Inferior parietal cortex (tissue), 1 donor: ENCODE data around the gene KCNB1.

Source experiments
- DNase-seq: peaks from one replicate; pipeline ENCODE4 v3.0.0-alpha.2; 2016; ENCODE audit errors: extremely low spot score

The KCNB1 gene

DNA sequence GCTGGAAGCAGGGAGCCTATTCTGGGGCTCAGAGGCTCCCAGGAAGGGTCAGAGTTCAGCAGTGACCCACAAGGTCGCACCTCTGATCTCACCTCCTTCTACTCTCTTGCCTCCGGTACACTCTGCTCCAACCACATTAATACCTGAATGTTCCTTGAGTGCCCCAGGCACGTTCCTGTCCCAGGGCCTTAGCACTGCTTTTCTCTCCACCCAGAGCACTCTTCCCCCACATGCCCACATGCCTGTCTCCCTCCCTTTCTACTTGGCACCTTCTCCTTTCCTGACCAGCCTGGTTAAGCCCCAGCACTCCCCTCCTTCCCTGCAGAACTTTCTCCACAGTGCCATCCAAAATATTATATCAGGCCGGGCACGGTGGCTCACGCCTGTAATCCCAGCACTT is 13.4 kb downstream of the KCNB1 start:
- DNase-seq: no peak

DNA sequence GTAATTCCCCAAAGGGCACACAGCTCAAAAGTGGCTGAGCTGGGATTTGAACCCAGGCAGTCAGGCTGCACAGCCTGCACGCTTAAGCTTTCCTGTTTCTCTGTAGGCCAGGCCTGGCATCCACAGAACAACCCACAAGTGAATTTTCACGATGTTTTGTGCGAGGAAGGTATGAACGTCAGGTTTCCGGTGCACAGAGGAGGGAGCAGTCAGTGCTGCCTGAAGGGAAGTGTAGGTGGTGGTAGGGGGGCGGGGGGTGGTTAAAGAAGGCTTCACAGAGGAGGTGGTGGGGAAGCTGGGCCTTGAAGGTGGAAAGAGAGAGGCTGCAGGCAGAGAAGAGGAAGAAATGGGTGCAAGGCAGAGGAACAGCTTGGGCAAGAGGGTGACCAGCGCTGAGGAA is 14.1 kb downstream of the KCNB1 start:
- no peak for DNase-seq

DNA sequence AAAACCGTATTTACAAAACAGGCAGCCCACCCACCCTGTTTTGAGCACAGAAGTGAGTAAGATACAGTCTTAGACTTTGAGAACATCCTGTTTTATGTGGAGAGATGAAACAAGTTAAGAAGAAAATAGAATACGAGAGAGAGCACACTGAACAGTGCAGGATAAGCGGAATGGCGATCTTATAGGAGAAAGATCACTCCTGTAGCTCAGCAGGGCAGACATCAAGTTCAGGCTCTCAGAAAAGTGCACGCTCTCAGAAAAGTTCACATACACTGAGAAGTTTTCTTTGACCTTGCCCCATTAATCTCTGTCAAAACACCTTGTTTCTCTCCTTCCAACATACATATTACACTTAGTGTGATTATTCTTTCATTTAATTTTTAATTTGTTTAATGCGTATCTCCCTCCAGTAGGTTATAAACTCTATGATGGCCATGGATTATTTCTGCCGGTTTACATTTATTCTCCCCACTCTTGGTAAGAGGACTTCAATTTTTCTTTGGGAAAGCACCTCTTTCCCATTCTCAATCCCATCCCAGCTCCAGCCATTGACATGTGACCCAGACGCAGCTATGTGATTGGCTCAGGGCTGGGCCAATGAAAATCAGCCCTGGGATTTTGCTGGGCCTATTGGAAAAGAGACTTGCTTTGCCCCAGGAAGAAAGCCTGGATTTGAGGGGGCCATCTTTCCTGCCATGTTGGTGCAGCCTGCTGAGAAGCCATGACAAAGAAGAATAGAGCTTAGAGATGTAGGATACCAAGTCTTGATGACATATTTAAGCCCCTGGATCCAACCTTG is 16.2 kb downstream of the KCNB1 start:
- DNase-seq: no peak

DNA sequence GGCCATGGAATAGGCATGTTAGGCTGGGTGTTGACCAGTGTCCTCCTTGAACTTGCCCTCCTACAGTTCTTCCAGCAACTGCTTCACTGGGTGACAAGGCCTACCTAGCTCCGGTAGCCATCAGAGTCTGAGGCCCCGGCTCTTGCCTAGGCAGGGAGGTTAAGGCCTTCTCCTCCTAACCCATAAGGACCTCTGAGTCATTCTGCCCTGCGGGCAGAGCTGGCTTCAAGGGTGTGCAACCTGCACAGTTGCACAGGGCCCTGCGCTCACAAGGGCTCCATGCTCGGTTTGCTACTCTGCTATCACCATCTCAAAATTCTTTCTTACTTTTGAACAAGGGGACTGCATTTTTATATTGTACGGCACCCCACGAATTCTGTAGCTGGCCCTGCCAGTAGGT is 17.9 kb downstream of the KCNB1 start:
- DNase-seq: no peak

DNA sequence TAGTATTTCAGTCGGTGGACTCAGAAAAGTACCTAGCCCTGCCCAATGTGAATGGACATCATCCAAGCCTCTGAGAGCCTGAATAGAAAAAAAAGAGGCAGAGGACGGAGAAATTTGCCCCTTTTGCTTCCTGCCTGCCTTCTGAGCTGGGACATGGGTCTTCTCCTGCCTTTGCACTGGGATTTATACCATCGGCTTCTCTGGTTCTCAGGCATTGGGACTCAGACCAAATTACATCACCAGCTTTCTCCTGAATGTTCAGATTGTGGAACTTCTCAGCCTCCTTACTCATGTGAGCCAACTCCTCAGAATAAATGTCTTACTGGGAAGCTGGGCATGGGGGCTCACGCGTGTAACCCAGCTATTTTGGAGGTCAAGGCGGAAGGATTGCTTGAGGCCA is 19.8 kb downstream of the KCNB1 start:
- DNase-seq: no peak

DNA sequence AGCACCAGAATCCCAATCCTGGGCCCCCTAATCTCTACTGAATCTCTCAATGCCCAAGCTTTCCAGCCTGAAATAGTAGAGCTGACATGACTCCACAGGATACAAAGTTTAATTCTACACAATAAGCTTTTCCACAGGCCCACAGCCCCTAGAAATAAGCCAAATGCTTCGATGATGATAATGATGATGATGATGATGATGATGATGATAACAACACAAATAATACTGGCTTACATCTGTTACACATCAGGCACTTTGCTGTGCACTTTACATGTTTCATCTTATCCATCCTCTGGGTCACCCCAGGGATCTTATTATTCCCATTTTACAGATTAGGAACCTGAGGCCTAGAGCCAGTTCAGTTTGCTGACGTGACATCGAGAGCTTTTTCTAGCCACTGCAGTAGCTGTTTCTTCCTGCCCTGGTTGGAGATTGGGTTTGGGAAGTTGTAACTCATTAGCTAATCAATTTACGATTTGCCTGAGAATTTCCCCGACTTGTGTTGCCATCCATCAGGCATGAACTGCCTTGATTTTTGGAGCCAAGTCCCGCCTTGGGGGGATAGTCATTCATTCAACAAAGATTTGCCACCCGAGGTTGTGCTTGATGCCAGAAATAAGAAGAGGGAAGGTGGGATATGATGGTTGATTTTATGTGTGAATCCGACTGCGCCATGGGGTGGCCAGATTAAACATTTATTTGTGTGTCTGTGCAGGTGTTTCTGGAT is 20.4 kb downstream of the KCNB1 start:
- no peak for DNase-seq

DNA sequence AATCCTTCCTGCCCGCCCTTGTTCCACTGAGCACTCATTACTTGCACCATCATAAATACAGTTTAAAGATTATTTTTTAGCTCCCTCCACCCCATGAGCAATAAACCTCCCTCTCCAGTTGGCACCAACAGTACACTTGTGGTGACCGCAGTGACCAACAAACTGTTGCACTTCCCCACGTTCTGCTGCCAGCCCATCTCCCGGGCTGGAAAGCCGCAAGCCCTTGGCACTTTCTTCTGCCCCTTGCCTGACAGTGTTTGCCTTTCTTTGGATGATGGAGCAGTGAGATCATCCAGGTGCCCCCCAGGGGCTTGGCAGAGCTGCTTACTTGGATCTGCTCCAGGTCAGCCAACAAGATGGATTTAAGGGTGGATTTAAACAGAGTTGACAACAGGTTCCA is 21.6 kb downstream of the KCNB1 start:
- DNase-seq: no peak

DNA sequence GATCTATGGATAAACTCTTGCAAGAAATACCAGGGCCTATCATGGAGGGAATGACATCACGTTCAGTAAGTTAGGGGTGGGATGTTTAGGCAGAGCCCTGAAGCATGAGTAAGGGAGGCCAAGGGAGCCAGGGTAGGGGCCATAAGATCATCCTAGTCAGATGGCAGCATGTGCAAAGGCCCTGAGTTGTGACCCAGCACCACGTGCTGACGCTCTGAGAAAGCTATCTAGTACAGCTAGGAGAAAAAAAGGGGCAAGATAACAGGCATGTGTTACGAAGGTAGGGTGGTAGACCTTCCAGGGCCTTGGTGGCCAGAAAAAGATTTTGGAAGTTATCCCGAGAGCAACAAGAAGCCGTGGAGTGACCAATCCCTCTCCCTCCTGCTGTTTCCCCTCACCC is 22.3 kb downstream of the KCNB1 start:
- no peak for DNase-seq

DNA sequence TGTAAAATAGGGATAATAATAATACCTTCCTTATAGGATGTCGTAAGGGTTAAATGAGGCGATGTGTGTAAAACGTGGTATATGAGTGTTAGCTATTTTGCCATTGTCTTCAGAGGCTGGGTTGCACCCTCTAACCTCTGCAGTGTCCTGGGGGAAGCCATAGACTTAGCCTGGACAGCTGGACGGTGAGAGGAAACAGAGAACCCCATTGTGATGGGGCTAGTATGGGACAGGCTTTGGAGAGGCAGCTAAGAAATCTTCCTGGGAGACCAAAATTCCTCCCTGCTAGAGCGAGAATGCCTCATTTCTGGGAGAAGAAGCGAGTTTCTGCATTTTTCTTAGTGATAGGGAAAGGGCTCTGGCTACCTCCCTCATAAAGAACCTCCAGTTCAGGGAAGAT is 22.8 kb downstream of the KCNB1 start:
- DNase-seq: no peak

DNA sequence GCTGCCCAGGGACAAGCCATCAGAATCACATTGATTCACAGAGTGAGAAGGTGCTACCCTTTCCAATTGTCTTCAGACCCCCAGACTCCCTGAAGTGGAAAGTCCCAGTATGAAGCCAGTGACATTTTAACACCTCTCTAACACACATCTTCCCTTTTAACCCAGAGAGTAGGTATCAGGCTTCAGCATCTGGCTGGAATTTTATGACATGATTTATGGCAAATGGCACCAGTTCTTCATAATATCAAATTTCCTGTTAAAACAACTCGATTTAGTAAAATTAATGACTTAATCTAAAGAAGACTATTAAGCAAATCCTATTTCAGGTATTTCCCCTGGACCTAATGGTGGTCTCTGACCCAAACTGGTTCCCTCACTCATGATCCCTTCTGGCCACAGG is 25.0 kb downstream of the KCNB1 start:
- DNase-seq: no peak

DNA sequence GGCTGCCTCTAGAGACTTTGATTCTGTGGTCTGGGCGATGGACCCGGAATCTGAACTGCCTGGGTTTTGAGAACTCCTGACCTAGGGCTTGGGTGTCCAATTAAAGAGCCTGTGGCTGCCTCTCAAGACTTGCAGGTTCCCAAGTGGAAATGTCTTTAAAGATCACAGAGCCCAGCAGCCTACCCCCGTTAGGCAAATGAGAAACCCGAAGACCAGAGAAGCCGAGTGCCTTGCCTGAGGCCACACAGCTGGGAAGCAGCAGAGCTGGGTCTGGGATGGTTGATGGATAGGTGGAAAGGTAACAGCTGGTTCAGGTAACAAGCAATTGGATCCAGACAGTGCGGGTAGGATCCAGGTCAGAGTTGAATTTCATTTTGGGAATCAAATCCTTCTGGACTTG is 25.8 kb downstream of the KCNB1 start:
- no peak for DNase-seq

DNA sequence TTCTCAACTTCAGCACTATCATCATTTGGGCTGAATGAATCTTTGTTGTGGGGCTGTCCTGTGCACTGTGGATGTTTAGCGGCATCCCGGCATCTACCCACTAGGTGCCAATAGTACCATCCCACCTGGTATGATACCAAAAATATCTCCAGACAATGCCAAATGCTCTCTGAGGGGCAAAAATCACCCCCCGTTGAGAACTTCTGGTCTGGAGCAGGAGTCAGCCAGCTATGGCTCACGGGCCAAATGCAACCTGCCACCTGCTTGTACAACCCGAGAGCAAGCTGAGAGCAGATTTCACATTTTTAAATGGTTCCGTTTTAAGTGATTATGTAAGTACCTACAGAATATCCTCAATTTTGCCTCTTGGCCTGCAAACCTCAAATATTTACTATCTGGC is 26.8 kb downstream of the KCNB1 start:
- DNase-seq: no peak

DNA sequence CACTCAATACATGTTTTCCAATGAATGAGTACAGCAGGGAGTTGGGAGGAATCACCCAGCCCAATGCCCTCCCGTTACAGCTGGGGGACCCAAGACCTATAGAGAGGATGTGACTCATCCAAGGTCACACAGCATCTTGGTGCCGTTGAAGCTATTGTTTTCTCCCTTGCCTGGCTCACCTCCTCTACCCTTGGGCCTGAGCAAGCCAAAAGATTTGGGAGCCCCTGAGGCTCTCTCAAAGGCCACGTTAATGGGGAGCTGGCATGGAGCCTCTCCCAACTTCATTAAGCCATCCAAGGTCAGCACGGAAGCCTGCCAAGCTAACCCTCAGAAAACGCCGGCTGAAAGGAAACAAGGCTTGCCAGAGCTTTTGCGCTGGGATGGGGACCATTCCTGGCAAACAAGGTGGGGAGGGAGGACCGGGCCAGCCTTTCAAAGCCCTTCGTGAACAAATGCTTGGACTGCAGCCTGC is 30.4 kb downstream of the KCNB1 start:
- DNase-seq: no peak

DNA sequence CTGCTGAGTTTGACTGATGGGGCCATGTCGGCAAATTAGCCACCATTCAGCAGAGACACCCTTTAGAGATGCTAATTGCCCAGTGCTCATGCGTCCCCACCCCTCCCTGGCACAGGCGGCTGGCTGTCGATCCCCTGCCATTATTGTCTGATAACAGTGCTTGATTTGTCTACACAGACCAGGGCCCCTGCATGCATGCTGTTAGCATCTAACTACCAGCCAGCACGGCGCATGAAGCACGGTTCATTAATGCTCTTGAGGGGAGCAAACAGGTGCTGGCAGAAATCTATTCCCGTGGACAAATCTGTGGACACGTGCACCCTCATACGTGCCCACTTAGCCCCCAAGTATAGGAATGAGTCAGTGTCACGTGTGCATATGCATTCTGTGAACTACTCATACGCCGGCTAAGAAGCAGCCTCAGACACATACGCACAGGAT is 32.2 kb downstream of the KCNB1 start:
- DNase-seq: no peak

DNA sequence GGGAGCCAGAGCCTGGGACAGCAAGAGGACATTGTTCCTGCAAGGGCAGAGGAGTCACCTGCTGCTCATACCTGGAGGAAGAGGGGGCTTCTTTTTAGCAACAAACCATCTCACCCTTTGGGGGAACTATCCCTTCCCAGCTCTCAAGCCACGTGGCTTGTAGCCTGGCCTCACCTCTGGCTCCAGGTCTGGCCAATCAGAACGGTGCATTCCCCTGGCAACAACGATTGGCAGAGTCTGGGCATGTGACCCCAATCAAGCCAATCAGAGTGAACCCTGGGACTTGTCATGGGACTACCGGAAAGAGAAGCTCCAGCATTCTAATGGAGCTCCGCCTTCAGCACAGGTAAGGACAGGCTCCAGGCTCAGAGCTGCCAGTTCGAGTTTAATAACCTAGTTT is 33.6 kb downstream of the KCNB1 start:
- no peak for DNase-seq

DNA sequence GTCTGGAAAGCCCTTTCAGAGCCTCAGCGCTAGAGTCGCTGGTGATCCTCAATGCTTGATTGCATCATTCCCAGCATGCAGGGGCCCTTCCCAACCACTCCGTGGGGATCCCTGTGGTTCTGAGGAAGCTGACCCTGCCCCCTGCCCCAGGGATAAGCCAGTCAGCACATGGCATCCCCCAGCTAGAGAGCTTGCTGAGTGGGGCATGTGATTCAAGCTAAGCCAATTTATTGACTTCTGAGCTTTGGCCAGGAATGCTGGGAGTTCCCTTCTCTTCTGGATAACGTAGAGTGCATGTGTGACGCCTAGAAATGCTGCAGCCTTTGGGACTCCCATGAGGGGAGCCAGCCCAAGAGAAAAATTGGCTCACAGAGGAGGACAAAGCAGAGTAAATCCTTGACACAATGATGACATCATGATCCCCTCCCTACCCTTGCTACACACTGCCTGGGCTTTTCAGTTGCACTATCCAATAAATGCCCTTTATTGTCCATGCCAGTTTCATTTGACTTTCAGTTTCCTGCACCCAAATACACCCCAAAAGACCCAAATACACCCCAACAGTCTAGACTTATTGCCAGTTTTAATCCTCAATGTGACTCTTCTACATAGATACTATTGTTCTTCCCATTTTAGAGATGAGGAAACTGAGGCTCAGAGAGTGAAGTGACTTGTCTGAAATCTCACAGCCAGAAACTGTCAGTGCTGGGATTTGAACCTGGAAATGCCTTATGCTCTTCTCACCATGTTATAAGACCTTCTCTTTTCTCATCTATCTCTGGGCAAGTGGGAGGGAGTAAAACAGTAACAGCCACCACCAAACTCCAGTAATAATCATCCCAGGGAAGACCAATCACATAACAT is 34.3 kb downstream of the KCNB1 start:
- DNase-seq: no peak

DNA sequence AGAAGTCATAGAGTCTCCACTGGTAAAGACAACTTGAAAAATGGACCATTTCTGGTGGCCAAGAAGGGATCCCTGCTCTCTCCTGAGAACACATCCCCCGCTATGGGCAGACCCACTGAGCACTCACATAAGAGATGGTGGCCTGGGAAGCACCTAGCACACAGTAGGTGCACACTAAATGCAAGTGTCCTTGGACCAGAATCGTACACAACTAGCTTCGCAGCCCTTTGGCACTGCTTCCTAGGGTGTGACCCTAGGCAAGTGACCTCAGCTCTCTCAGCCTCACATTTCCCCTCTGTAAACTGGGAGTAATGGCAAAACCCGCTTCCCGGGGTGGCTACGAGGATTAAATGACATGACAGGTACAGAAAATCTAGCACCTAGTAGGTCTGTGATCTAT is 35.1 kb downstream of the KCNB1 start:
- DNase-seq: no peak

DNA sequence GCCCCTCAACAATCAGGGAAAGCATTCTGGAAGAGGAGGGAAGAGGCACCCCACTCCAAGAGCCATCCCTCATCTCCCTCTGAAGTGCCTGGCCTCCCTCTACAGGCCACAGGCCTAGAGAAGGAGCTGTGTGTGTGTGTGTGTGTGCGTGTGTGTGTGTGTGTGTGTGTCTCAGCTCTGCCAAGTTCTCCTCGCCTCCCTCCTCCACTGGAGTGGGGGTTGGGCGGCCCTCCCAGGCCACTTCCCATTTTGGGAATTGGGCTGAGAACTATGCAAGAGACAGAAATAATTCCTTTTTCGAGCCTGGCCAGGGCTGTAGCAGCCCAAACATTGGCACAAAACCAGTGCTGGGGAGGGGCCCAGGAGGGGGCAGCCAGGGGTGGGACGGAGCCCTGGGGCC is 35.7 kb downstream of the KCNB1 start:
- no peak for DNase-seq

DNA sequence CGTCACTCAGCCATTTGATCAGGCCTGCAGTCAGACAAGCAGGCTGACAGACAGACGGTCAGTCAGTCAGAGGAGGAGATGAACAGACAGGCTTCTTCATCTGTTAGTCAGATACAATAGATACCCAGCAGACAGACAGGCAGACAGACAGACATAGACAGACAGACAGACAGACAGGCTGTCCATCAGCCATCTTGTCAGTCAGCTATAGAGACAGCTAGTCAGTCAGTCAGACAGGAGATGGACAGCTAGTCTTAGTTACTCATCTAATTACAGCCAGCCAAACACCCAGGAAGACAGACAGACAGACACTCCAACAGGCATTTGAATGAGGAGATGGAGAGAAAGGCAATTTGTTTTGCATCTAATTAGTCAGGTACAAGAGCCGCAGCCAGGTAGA is 36.4 kb downstream of the KCNB1 start:
- no peak for DNase-seq

DNA sequence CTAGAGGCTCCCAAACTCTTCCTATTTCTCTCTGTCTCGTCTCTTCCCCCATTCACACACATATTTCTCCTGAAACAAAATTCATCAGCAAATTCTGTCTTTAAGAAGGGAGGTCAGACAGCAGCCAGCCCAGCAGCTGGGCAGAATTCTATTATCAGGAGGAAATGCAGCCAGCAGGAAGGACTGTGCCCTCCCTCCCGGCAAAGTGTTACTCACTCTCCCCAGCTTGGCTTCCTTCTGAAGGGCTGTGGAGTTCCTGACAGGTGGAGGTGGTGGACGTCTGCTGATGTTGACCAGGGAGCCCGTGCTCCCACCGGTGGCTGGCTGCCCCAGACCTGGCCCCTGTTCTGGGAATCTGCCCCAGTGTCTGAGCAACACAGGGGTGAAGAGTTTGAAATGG is 37.3 kb downstream of the KCNB1 start:
- DNase-seq: no peak

DNA sequence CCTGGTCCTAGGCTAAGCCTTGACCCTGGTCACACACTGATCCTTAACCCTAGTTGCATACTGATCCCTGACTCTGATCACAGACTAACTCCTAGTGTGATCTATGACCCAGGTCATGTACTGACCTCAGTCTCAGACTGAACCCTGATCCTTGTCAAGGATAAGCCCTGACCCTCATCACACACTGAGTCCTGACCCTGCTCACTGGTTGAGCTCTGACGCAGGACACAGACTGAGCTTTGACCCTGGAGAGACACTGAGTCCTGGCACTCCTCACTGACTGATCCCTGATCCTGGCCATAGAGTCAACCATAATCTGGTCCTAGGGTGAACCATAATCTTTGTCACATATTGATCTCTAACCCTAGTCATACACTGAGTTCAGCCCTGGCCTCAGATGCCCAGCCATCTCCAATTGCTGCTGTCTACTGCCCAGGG is 37.9 kb downstream of the KCNB1 start:
- DNase-seq: no peak

DNA sequence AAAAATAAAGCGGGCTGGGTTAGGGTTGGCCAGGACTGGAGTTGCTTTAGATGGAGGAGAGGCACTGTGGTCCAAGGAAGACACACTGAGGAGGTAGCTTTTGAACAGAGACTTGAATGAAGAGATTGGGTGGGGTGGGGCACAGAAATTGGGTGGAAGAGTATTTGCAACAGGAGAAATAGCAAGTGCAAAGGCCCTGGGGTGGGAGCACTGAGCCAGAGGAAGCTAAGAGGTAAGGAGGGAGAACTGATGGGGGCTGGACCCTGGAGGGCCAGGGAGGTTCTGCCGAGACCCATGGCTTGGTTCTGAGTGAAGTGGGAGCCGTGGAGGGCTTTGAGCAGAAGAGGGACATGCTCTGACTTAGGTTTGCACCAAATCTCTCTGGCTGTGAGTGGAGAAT is 45.4 kb downstream of the KCNB1 start:
- DNase-seq: no peak
